Stimulated activated CD4-positive, alpha-beta T cell treated with anti-CD3 and anti-CD28 coated beads, TNF-alpha, amount 100 ng/mL, for 48 hours (primary cell): Measurements from ENCODE around the gene IL1RAPL2.

Experiments
- DNase-seq, 3 donors: peaks; one replicate each; pipeline ENCODE4 v3.0.0-alpha.2; 2020; ENCODE audit warnings: low read depth in 3 of 3

The IL1RAPL2 gene

DNA sequence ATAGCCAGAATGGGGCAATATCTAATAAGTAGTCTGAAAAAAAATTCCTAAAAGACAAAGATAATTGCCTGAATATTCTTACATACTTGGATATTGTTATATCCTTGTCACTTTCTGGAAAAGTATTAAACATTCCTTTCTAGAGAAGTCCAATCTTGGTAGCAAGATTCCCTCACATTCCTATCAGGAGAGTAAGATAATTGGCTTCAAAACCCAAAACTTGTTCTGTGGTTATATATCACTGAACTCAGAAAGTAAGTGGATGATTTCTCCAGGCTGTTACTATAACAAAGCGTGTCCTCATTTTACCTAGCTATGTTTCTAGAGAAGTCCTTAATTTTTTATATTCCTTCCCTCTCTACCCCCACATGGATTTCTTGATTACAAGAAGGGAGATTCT is 700.5 kb downstream of the IL1RAPL2 start:
- no peak for DNase-seq

DNA sequence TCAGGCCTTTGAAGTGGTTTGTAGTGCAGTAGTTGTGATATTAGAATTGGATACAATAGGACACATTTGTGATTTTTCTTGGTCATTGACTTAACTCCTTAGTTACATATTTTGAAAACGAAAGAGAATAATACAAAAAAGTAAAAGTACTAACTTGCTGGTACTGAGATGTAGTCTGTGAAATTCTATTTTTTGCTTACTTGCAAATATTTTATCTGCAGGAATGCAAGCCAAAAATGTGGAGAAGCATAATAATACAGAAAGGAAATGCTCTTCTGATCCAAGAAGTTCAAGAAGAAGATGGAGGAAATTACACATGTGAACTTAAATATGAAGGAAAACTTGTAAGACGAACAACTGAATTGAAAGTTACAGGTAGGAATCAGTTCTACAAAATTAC is 701.2 kb downstream of the IL1RAPL2 start:
- no peak for DNase-seq

DNA sequence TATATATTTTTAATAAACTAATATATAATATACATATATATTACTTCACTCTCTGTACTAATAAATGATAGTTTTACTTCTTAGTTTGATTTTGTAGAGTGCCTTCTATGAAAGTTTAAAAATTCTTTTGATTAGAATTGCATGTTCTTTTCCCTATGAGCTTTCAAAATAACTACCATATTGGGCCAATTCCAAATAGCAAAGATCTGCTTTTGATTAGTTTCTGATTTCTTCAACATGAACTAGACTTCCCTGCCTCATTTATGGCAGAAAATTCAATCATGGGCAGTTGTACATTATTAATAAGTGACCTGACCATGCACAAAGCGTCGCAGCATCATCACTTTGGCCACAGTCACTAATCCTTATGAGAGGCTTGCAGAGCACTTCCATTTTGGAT is 703.4 kb downstream of the IL1RAPL2 start:
- DNase-seq: no peak

DNA sequence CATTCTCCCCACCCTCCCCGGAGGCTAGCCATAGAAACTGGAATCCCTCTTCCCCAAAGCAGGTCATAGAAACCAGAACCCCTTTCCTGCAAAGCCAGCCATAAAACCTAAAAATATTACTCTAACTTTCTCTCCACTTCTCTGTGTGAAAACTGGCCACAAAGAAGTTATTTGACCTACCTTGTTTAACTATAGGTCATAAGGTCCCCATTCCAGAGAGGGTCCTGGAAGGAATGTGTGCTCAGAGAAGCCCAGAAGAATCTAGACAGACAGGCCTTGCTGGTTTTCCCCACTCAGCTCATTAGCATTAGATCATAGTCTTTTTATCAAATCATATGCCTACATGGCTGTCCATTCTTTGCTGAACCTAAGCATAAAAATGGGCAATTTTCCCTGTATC is 707.3 kb downstream of the IL1RAPL2 start:
- no peak for DNase-seq

DNA sequence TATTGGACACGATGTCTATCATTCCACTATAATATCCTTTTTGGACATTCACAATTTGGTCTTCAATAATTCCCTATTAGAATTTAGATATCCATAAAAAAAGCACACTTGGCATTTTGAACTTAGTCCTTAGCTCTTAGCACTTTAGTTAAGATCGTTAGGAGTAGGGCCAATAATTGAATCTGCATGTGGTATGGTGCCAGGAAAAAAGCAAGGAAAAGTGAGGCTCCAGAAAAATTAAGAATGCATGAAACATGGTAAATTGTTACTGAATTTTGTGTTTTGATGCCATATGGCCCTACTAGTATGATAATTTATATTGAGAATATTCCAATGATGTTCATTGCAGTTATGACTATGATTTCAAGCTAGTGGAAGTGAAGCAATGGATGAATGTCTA is 708.1 kb downstream of the IL1RAPL2 start:
- DNase-seq: no peak

DNA sequence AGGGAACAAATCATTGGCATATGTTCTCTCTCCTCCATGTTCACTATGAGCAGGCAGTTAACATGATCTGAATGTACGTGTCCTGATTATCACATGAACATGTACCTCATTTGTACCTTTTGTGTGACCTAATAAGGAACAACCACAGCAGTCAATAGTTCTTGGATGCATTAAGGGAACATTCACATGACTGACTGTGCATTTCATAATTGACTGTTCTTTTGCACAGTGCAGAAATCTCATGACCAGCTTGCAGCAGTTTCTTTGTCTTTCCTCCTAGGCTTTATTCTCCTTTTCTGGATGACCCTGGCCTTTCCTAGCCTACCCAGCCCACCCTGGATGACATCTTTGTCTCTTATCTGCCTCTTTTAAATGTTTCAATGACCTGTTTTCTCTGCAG is 711.1 kb downstream of the IL1RAPL2 start:
- no peak for DNase-seq

DNA sequence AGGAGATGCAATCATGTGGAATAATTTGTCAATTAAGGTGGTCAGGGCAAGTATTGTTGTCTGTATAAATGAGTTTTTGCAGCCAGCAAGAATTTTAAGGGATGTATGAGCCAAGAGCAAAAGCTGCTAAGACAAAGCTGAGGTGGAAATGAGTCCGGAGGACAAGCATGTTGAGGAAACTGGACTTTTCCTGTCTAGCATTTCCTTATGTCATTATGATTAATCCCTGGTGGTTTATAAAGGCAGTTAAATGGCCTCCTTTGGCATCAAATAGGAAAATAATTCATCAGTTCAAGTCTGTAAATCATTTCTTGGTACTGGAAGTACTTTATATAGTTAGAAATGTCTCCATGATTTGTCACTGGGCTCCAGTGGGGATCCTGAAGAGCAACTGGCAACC is 716.1 kb downstream of the IL1RAPL2 start:
- DNase-seq: no peak

DNA sequence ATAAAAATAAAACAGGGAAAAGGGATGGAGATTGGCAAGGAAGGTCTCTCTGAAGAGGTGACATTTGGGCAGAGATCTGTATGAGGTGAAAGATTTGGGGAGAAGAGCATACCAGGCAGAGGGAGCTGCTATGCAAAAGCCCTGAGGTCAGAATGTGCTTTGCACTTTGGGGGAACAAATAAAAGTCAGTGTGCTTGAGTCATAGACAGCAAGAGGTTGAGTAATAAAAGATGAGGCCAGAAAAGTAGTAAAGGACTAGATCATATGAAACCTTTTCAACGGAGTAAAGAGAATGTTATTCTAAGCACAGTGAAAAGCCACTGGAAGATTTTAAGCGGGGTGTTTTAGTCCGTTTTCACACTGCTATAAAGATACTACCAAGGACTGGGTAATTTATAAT is 731.0 kb downstream of the IL1RAPL2 start:
- DNase-seq: no peak

DNA sequence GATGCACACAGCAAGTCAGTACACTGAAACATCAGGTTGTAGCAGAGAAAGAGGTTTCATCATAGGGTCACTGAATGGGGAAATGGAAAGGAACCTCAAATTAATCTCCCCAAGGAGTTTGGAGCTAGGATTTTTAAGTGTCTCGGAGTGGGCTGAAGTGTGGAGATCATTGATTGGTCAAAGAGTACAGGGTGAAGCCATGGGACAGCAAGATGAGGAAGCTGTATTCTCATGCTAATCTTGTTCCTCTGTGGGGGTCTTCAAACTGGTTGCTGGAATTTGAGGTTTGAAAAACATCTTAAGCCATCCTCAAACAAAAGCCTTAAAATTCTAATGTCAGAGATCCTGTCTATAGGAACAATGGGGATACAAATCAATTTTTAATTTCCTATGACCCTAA is 733.3 kb downstream of the IL1RAPL2 start:
- no peak for DNase-seq

DNA sequence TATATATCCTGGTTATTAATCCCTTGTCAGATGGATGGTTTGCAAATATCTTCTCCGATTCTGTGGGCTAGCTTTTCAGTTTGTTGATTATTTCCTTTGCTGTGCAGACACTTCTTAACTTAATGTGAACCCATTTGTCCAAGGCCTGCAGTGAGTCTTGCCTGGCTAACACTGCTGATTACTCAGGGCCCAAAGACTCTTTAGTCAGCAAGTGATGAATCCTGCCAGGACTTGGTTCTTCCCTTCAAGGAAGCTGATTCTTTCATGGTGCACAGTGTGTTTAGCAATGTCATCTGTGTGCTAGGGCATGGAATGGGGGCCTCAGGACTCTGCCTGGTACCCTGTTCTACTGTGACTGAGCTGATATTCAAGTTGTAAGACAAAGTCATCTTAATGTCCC is 736.2 kb downstream of the IL1RAPL2 start:
- no peak for DNase-seq

DNA sequence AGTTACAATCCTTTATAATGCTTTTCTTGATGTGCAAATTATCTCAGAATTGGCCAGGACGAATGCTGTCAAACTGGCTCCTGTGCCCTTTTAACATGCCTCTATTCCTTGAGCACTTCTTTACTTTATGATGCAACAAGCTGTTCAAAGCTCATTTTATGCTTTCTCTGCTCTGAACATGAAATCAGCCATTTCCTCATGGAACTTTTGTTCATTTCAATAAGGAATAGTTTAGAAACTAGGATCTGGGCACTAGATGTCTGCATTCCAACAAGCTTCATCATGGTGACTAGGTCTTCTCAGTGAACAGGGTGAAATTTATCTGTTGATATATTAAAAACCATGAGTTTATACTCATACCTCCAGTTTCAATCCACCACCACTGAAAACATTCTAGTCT is 741.8 kb downstream of the IL1RAPL2 start:
- DNase-seq: no peak

DNA sequence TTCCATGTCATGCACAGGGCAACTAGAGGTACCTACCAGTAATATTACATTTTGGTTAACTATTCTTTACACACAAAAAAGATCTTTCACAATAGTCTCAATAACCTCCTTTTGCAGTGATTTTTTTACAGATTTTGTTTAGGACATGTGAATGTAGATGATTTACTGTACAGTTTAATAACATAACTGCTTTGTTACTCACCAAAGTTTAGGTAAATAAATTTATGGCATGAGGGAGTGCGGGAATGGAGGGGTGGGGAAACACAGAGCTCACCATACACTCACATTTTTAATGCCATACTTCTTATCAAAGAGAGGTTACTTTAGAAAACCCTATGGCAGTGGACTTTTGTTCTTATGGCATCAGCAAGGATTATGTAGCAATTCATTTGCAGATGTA is 747.6 kb downstream of the IL1RAPL2 start:
- DNase-seq: no peak

DNA sequence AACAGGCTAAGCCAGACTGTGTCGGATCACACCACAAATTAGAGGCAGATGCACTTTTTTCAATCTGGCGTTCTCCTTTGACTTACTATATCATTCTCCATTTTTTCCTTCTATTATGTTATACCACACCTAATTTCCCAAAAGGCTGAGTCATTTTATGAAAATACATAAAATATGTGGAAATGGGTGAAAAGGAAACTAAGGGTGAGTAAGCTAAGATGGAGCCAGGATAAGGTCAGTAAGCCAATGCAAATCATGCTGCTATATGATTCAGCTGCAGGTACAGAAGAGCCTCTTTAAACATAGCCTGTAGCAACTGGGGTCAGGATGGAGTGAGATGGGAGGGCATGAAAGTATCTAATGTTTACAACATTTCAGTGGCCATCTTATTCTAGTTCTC is 748.5 kb downstream of the IL1RAPL2 start:
- DNase-seq: no peak

DNA sequence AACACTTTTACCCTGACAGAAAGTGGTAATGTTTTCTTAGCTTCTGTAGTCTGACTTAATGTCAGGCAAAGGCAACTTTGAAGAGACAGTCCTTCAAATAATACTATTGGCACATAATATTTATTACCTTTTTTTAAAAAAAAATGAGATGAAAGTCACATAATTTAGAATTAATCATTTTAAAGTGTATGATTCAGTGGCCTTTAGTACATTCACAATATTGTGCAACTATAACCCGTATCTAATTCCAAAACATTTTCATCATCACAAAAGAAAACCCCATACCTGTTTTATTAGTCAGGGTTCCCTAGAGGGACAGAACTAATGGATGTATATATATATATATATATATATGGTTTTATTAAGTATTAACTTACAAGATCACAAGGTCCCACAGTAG is 749.2 kb downstream of the IL1RAPL2 start:
- no peak for DNase-seq

DNA sequence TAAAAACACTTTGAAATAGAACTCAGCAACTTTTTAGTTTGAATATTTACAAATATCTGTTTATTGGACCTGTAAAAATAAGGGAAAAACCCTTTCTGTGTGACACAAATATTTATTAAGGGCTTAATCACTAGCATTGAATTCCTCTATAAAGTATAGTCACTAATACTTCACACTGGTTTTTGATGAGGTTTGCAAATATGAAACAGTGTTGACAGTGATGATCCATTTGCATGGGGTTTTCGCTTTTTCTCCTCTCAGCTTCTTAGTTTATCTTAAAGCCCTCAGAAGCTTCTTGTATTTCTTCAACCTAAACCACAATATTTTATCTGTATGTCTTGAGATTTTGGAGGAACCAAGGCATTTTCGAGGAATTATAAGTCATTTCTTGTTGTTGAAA is 751.1 kb downstream of the IL1RAPL2 start:
- DNase-seq: no peak

DNA sequence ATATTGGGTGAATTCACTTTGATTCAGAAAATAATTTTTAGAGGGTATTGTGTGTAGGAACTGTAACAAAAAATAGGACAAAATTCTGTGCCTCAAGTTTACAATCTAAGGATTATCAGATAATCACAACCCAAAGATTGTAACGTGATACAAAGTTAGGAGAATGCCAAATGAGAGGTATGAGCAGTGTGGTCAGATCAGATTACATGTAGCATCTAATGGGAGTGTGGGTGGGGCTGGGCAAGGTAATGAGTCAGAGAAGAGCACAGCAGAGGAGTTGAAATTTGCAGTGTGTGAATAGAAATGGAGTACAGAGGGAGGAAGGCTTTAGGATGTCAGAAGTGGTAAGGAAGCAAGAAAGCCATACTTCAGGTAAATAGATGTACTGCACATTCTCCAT is 757.9 kb downstream of the IL1RAPL2 start:
- DNase-seq: no peak

DNA sequence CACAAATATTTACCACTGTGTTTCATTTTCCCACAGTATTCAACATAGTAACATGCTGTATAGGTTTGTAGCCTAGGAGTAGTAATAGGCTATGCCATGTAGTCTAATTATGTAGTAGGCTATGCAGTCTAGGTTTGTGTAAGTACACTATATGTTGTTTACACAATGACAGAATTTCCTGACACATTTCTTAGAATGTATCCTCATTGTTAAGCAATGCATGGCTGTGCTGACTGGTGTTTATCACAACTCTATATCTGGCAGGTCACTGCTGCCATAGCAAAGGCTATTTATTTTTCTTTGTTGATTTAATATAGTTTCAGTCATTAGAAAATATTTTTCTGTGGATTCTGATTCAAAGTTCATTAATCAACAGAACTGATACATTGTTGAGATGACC is 762.8 kb downstream of the IL1RAPL2 start:
- no peak for DNase-seq

DNA sequence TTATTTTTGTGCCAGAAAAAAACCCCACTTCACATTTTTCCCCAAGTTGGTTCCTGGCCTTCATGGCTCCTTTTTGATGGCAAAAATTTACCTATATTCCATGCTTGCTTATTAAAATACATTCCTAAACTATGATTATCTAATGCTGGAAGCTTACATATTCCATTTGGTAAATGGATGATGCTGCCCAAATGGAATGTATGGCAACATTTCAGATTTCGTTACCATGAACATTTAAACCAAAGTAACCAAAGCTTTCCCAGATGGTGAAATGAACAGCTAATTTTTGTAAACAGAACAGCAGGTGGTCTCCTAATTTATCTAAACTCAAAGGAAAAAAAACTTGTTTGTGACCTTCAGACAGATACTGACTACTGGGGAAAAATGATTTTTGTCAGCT is 765.2 kb downstream of the IL1RAPL2 start:
- DNase-seq: no peak

DNA sequence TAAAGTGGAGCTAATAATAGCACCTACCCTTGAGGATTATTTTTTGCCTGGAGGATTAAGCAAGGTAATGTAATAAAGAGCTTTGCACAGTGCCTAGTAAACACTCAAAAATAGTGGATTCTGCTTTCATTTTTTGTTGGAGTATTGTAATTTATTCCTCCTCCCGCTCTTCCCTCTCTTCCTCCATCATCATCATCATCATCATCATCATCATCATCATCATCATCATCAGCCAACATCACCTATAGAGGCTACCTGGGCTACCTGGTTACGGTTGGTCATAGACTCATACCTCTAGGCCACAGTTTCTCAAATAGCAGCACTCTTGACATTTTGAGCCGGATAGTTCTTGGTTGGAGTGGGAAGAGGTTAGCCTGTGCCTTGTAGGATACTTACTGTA is 781.4 kb downstream of the IL1RAPL2 start:
- no peak for DNase-seq

DNA sequence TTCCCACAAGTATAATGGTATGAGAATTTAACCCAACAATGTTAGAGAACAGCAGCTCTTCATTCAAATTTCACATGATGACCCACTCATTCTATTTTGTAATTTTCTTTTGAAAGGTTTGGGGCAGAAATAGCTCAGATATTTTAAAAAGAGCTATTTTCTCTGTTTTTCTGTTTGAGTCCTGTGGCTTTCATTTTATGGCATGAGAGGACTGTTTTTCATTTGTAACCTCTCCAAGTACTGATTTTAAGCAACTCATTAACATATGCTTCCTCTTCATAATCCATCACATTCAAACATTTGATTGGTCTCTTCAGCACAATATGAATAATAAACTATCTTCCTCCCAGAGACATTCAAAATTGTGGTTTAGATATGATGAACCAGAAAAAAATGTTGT is 783.5 kb downstream of the IL1RAPL2 start:
- DNase-seq: no peak

DNA sequence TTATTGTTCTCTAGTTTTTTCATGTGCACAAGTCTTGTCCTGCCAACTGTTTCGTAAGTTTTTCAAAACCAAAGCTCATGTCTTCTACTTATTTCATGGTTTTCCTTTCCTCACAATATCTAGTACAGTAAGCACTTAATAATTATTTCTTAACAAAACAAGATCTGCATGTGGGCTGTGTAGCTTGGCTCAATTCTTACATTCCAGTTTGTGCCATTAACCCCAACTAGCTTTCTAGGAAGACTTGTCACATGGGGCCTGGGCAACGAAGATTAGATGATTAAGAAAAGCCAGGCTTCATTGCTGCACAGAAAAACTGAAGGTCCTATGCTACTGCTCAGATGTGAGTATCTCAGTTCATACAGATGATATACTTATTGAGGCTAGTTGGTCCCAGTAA is 809.8 kb downstream of the IL1RAPL2 start:
- no peak for DNase-seq

DNA sequence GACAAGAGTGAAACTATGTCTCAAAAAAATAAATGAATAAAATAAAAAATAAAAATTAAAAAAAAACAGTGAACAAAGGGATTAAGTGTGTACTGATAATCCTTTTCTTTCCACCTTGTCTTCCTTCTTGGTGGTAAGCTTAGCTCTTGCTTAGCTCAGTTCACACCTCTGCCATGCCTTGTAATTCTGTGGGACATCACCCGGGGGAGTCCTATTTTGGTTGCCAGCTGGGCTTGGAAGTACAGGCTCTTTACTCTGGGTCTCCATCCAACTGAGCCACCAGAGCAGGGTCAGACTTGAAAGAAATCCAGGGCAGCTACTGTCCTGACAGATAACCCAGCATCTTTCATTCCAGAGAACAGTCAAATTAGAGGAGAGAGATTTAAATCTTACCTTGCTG is 858.7 kb downstream of the IL1RAPL2 start:
- DNase-seq: no peak

DNA sequence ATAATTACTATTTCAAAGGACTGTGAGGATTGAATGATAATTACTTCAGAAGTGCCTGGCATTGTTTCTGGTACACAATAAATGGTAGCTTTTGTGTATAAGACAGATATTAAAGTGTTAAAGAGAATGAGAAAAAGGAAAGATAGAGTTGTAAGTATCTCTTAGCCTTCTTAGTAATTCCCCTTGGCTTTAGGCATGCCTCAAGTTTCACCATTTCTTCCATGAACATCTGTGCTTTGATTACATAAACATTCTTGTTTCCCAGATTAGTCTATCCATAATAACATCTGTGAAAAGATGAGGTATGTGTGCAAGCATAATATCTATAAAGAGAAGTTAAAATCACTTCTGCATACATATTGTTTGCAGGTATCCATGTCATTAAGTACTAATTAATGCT is 885.4 kb downstream of the IL1RAPL2 start:
- no peak for DNase-seq

DNA sequence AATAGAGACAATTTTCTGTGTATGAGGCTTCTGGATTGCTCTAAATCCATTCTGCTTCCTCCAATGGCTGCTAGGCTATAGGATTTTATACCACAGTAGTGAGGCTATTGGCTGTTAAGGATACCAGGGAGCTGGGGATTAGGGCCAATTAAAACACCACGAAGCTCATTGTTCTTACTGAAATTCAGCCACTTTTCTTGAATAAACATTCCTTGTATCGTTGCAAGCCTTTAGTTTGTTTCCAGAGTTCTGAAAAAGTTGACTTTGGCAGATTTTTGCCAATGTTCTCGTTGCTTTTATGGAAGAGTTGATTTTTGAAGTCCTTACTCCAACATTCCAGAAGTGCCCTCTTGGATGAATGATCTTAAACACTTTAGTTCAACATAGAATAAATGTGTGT is 892.8 kb downstream of the IL1RAPL2 start:
- no peak for DNase-seq

DNA sequence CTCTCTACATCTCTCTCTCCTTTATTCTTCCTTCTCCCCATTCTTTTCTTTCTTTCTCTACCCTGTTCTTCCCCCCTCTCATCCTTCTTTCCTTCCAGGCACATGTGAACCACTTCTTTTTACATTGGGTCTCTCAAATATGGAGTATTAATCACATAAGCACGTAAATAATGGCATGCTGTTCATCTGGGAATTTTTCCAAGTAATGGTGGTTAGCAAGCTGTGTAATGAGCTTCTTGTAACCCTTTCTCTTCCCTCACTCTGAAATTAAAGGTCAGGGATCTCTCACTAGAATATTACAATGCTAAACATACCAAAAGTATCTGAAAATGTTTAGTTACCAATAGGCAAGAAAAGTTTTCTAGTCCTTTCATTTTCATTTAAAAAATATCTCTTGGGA is 894.4 kb downstream of the IL1RAPL2 start:
- no peak for DNase-seq
